AG04449 (cell line): ENCODE results near the gene CALML6.

Source experiments
- CTCF ChIA-PET: fragments of 350-600 bp; formaldehyde crosslinking; extraction: SDS; loops from one replicate; lab custom pipeline; 2021; ENCODE audit warnings: antibody characterized with exemption; lab: Yijun Ruan, JAX
- POLR2A ChIA-PET: fragments of 400-600, 350-600 bp; formaldehyde crosslinking; extraction: SDS; loops from one replicate; lab custom pipeline; 2020; ENCODE audit warnings: antibody characterized with exemption, inconsistent platforms; lab: Yijun Ruan, JAX
- DNase-seq: peaks from one replicate; pipeline ENCODE4 v3.0.0-alpha.2; 2010; ENCODE audit warnings: low read depth, low spot score
- H3K4me3 ChIP-seq: 2 replicates; pipeline ENCODE4 v1.5.1; 2011; ENCODE audit warnings: low read depth, mild to moderate bottlenecking, control low read depth, low read length
- TF ChIP-seq, protein P1 (sequence below): IDR thresholded peaks from one replicate; pipeline ENCODE4 v1.5.1; 2011; ENCODE audit warnings: mild to moderate bottlenecking, moderate library complexity, low read length, control low read depth, inconsistent platforms; ENCODE audit not compliant: insufficient read depth; ENCODE audit errors: missing control alignments

Gene CALML6

DNA sequence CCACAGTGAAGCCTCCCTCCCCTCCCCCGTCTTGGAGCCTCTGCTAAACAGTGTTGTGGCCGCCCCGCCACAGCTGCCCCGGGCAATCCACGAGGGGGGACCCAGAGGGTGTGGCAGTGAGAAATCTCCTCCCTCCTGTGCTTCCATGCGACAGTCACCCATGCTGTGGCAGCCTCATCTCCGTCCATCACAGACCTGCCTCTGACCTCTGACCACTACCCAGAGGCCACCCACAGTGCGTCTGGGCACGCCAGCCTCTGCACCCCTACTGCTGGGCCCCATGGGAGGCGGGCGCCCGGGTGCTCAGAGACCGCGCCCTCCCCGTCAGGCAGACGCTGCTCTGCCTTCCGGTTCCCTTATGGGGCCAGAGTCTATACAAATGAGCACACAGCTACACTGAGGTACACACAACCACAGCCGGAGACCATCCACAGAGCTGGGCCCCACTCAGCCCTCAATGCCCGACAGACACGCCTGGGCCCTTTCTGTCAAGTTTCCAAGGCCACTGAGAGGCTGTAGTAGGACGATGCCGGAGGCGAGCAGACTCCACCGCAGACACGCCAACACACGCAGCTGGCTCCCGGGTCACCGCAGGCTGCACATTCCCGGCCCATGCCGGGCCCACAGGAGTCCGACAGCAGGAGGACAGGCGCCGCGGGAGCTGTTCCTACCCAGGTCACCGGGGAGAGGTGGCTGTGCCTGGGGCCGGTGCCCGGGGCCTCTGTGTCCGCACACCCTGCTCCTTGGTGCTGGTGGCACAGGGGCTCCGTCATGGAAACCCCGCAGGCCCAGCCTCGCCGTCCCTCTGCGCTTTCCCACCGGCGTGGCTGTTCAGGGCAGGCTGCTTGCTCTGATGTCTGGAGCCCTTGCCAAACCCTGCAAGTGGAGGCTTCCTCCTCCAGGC lies 27.9 kb downstream of the CALML6 start:
- no peak for DNase-seq
- TF ChIP-seq, protein P1, sequence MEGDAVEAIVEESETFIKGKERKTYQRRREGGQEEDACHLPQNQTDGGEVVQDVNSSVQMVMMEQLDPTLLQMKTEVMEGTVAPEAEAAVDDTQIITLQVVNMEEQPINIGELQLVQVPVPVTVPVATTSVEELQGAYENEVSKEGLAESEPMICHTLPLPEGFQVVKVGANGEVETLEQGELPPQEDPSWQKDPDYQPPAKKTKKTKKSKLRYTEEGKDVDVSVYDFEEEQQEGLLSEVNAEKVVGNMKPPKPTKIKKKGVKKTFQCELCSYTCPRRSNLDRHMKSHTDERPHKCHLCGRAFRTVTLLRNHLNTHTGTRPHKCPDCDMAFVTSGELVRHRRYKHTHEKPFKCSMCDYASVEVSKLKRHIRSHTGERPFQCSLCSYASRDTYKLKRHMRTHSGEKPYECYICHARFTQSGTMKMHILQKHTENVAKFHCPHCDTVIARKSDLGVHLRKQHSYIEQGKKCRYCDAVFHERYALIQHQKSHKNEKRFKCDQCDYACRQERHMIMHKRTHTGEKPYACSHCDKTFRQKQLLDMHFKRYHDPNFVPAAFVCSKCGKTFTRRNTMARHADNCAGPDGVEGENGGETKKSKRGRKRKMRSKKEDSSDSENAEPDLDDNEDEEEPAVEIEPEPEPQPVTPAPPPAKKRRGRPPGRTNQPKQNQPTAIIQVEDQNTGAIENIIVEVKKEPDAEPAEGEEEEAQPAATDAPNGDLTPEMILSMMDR: no peak
- POLR2A ChIA-PET: no interaction called here
- CTCF ChIA-PET: interaction anchor here (0.8 to 3.8 kb wide), 6 partner anchors 10 to 231 kb away, joined by 3 to 36 read pairs (median 9); no protein-coding TSS in a partner anchor
- H3K4me3 ChIP-seq: no peak overlapping the region

DNA sequence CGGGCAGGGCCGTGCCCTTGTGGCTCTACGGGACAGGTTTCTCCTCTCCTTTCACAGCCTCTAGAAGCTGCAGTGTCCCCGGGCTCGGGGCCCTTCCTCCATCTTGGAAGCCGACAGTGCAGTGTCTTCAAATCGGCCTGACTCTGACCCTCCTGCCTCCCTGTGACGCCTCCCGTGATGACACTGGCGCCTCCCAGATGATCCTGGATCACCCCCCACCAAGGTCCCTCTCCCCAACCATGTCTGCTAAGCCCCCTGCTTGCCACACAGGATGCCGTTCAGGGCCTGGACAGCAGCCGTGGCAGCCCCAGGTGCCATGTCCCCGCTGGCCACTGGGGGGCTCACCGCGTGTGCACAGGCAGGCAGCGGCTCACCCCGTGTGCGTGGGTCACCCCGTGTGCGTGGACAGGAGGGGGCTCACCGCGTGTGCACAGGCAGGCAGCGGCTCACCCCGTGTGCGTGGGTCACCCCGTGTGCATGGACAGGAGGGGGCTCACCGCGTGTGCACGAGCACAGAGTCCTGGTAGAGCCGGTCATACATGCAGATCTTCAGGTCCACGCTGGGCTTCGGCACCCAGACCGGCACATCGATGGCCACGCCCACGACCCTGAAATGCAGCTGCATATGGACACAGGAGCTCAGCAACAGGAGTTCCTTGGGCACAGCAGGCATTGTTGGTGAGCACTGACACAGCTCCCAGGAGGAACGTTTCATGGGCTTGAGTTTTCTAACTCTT lies 28.9 kb downstream of the CALML6 start:
- CTCF ChIA-PET: interaction anchor here (0.6 to 3.8 kb wide), 14 partner anchors 9 to 230 kb away, joined by 3 to 36 read pairs (median 4); no protein-coding TSS in a partner anchor
- POLR2A ChIA-PET: no interaction called here
- TF ChIP-seq, protein P1: peak; percentile 89
- no peak for DNase-seq
- H3K4me3 ChIP-seq: no peak overlapping the region

DNA sequence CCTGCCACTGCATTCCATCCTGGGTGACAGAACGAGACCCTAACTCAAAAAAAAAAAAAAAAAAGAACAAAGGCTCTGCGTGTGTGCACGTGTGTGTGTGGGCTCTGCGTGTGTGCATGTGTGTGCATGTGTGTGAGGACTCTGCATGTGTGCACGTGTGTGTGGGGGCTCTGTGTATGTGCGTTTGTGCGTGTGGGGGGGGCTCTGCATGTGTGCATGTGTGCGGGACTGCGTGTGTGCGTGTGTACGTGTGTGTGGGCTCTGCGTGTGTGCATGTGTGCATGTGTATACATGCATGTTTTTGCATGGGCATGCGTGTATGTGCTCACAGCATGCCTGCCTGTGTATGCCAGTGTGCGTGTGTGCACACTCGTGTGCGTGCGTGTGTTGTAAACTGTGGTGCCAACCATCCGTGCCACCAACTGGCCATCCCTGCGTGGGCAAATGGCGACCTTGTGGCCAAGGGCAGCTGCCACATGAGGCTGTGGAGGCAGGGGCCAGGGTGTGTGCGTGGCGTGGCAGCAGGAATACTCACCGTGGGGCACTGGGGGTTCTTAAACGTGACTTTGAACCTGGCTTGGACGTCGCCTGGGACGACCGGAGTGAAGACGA lies 30.8 kb downstream of the CALML6 start:
- ChIA-PET POLR2A (no interaction called here), CTCF (interaction anchor here (1.6 to 2.4 kb wide), 3 partner anchors 15 to 229 kb away, joined by 3 to 9 read pairs (median 9); no protein-coding TSS in a partner anchor)
- DNase-seq: no peak
- H3K4me3 ChIP-seq: no peak overlapping the region
- TF ChIP-seq, protein P1: no peak

DNA sequence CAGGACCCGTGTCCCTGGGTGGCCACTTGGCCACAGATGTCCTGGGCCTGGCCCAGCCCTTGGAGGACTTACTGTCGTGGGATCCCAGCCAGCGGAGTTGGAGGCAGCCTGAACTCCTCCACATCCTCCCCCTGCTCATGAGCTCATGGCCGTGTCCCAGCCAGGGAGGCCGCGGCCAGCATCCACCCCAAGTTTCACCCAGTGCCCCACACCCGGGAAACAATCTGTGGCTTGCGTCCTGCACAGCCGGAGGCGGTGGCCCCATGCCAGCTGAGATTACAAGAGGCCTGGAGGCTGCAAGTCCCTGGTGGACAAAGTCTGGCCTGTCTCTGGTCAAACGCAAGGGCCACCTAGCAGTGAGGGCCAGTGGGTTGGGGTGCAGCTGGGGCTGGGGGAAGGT lies 31.5 kb downstream of the CALML6 start:
- DNase-seq: no peak
- TF ChIP-seq, protein P1: no peak
- POLR2A ChIA-PET: no interaction called here
- no peak overlapping the region for H3K4me3 ChIP-seq
- CTCF ChIA-PET: interaction anchor here (1.6 to 2.4 kb wide), 3 partner anchors 14 to 228 kb away, joined by 3 to 9 read pairs (median 9); no protein-coding TSS in a partner anchor

DNA sequence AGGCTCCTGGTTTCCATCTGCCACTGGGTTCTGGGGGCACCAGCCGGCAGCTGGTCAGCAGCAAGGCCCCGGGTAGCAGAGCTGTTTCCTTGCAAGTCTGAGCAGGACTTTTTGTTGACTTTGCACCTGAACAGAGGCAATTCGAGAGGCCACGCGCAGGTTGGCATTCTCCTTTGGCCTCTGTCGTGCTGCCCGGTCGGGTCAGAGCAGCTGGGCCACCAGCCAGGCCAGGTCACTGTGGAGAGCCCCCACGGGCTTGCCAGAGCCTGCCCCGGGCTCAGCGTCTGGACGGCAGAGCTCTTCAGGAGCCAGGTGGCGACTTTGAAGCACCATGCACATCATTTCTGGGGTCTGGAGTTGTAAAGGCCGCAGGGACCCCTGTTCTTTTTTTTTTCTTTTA lies 32.4 kb downstream of the CALML6 start:
- DNase-seq: no peak
- ChIA-PET POLR2A (no interaction called here), CTCF (interaction anchor here (0.9 to 2.4 kb wide), 3 partner anchors 14 to 97 kb away, joined by 3 to 9 read pairs (median 9); no protein-coding TSS in a partner anchor)

More for the DNA sequence above, 32.4 kb downstream of the CALML6 start:
- no peak overlapping the region for H3K4me3 ChIP-seq
- TF ChIP-seq, protein P1: no peak
